ENCODE data around the gene ARG2.
A peak's percentile ranks its signal among the peaks of the same experiment; 100 is the strongest.

ARG2 gene

DNA sequence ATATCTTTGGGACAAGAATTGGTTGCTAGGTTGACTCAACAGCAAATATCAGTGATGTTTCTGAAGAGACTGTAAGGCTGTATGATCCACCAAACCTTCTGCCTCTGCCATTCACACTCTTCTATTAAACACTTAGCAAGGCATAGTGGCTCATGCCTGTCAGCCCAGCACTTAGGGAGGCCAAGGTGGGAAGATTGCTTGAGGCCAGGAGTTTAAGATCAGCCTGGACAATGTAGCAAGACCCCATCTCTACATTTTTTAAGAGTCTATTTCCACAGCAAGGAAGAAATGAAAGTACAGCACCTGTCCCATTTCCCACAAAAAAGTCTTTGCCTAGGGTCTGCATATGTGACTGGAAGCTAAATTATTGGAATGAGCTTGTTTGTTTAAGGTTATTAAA lies 7.8 kb downstream of the ARG2 start:
- in situ Hi-C loops (cut with HindIII; ENCODE audit: low pct_ligation_motif_present, low pct_unique_long_range_greater_than_20kb, low sequenced_read_pairs), result no loop called here
- no peak for DNase-seq

DNA sequence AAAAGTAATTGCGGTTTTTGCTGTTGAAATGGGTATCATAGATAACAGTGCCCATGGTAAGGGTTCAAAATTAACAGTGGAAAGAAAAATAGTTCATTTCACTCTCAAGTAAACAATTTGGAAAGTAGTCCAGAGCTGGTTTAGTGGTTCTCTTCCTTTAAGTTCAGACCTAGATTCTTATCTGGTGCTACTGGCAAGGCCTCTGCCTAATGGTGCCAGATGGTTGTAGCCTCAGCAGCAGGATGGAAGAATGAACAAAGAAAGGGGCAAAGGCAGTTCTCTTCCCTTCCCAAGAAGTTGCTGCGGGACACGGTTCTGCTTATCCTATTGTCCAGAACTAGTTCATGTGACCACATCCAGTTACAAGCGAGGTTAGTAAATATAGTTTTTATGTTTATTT lies 10.5 kb downstream of the ARG2 start:
- in situ Hi-C loops (cut with HindIII; ENCODE audit: low pct_ligation_motif_present, low pct_unique_long_range_greater_than_20kb, low sequenced_read_pairs), result no loop called here
- no peak for DNase-seq

- DNase-seq, result no peak
- in situ Hi-C loops (cut with HindIII; ENCODE audit: low pct_ligation_motif_present, low pct_unique_long_range_greater_than_20kb, low sequenced_read_pairs), result no loop called here
These were observed 11.2 kb downstream of the ARG2 start for GRCh38 chr14:67630938-67631337.

GRCh38 chr14:67633451-67634147 lies 13.9 kb downstream of the ARG2 start:
- in situ Hi-C loops (cut with HindIII; ENCODE audit: low pct_ligation_motif_present, low pct_unique_long_range_greater_than_20kb, low sequenced_read_pairs), result no loop called here
- DNase-seq, result no peak

- in situ Hi-C loops (cut with HindIII; ENCODE audit: low pct_ligation_motif_present, low pct_unique_long_range_greater_than_20kb, low sequenced_read_pairs), result no loop called here
- DNase-seq, result no peak
These were observed 16.7 kb downstream of the ARG2 start for GRCh38 chr14:67636361-67636919.

DNA sequence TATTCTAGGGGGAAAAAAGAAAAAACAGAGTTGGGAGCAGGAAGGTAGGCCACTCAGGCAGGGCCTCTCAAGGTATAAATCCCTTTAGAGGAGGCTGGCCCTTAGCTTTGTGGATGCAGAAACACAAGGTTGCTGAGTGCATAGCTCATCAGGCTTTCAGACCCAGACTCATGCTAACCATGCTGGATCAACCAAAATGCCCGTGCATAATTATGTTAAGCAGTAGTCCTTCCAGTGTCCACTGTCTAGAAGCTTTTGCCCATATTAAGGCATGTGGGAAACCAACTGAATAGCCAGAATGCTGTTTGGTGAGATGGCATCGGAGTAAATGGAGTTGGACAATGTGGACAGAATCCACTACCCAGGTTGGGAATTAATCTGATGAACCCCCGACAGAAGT lies 18.9 kb downstream of the ARG2 start:
- in situ Hi-C loops (cut with HindIII; ENCODE audit: low pct_ligation_motif_present, low pct_unique_long_range_greater_than_20kb, low sequenced_read_pairs), result no loop called here
- no peak for DNase-seq

DNA sequence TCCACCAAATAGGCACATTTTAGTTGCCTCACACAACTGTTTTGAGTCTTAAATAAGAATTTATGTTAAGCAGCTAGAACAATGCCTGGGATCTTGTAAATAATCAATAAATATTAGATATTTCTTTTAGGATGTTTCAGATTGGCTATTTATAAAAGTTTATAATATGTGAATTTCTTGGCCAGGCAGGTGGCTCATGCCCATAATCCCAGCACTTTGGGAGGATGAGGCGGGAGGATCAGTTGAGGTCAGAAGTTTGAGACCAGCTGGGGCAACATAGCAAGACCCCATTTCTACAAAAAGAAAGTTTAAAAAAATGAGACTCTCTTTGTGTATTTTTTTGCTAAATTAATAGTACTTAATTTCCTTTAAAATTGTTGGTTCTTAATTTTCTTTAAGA lies 21.8 kb downstream of the ARG2 start:
- in situ Hi-C loops (cut with HindIII; ENCODE audit: low pct_ligation_motif_present, low pct_unique_long_range_greater_than_20kb, low sequenced_read_pairs), result no loop called here
- no peak for DNase-seq

DNA sequence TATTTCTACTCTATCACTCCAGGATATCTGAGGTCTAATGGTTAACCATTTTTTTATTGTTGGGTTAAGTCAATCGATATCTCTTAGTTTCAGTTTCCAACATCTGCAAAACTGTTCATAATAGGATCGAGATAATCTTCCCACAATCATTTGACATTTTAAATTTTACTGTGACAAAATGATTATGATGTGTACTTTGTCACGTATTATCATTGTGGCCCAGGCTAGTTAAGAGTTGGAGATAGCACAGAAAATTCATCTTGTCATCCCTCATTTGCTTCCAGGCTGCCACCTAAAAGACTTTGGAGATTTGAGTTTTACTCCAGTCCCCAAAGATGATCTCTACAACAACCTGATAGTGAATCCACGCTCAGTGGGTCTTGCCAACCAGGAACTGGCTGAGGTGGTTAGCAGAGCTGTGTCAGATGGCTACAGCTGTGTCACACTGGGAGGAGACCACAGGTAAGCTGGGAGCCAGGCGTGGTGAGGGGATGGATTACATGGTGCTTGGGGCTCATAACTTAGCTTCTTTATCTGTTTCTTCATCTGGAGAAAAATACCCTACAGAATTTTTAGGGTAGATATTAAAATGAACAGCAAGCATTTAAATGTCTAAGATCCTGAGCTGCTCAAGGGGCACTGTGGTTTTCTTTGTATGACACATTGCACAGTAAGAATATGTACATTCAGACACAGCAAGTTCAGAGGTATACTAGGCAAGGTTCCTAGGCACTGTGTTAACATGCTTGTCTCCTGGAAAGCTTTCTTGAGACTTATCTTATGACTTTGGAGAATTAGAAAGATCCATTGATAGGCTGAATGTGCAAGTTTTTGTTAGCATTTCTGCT lies 22.4 kb downstream of the ARG2 start:
- DNase-seq, result no peak
- in situ Hi-C loops (cut with HindIII; ENCODE audit: low pct_ligation_motif_present, low pct_unique_long_range_greater_than_20kb, low sequenced_read_pairs), result no loop called here

DNA sequence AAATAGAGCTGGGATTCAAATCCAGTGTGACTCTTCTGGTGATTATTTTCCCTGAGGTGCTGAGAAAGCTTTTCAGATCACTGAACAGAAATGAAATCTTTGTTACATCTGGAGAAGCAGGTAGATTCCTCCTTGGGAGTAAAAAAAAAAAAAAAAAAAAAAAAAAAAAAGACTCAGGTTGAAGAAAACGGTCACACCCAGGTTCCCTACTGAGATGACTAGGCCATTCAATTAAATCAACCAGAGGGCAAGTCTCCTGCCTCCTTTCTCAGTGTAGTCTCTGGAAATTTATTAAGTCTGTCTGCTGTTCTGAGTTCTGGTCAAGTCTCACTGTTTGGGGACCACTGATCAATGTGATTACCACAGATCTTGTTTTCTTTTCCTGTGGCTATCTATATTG lies 24.0 kb downstream of the ARG2 start:
- DNase-seq, result no peak
- in situ Hi-C loops (cut with HindIII; ENCODE audit: low pct_ligation_motif_present, low pct_unique_long_range_greater_than_20kb, low sequenced_read_pairs), result no loop called here

- no peak for DNase-seq
- in situ Hi-C loops (cut with HindIII; ENCODE audit: low pct_ligation_motif_present, low pct_unique_long_range_greater_than_20kb, low sequenced_read_pairs), result no loop called here
These were observed 24.7 kb downstream of the ARG2 start for GRCh38 chr14:67644428-67644827.

GRCh38 chr14:67645414-67645813 lies 25.7 kb downstream of the ARG2 start:
- no peak for DNase-seq
- in situ Hi-C loops (cut with HindIII; ENCODE audit: low pct_ligation_motif_present, low pct_unique_long_range_greater_than_20kb, low sequenced_read_pairs), result no loop called here

DNA sequence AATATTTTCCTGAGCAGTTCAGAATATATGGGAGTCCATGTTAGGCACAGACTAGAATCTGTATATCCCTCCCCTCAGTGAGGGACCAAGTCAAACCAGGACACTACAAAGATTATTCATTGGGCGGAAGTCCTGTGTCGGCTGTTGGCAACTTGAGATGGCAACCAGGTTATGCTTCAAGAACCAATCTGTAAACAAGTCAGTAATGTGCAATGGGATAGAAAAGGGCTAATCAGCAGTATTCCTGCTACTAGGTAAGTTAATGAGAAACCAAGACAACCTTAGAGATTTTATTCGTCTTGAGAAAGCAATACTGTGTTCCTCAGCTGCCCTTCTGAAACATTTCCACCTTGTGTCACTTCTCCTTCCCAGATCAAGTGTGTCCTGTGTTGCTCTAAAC lies 26.4 kb downstream of the ARG2 start:
- in situ Hi-C loops (cut with HindIII; ENCODE audit: low pct_ligation_motif_present, low pct_unique_long_range_greater_than_20kb, low sequenced_read_pairs), result no loop called here

DNA sequence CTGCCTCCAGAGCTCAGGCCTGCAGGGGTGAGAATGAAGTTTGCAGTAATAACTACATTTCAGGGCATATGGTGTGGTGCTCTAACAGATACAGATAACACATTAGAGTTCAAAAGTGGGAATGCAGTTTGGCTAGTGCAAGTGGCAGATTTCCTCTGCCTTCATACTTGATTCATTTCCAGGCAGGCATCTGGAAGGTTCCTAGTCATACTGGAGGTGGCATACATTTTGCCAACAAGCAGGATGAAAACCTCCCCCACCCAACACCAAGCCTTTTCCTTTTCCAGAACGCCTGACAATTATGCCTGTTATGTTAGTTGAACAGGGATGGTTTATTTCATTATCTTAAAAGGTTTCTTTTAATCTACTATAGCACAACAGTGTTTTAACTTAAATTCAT lies 30.4 kb downstream of the ARG2 start:
- in situ Hi-C loops (cut with HindIII; ENCODE audit: low pct_ligation_motif_present, low pct_unique_long_range_greater_than_20kb, low sequenced_read_pairs), result no loop called here
- no peak for DNase-seq

More for the DNA sequence above, 26.4 kb downstream of the ARG2 start:
- no peak for DNase-seq

GRCh38 chr14:67650694-67651093 lies 31.0 kb downstream of the ARG2 start:
- in situ Hi-C loops (cut with HindIII; ENCODE audit: low pct_ligation_motif_present, low pct_unique_long_range_greater_than_20kb, low sequenced_read_pairs), result no loop called here
- no peak for DNase-seq

DNA sequence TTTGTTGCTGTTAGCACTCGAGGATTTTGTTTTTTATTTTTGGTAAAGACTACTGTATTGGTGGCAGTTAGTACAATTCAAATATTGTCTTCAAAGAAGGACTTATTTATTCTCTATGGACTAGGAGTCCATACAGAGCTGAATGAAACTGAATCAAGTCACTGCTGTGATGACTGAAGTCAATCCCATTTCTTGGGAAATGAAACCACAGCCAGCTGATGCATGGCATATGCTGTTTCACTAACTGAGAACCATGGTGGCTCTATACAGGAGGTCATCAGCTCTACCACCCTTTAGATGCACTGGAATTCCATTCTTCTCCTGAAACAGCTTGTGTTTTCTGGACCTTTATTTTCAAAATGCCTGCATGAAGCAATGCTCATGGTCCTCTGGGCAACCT lies 32.5 kb downstream of the ARG2 start:
- in situ Hi-C loops (cut with HindIII; ENCODE audit: low pct_ligation_motif_present, low pct_unique_long_range_greater_than_20kb, low sequenced_read_pairs), result no loop called here

GRCh38 chr14:67653651-67654280 lies 34.0 kb downstream of the ARG2 start:
- in situ Hi-C loops (cut with HindIII; ENCODE audit: low pct_ligation_motif_present, low pct_unique_long_range_greater_than_20kb, low sequenced_read_pairs), result no loop called here
- DNase-seq, result no peak

More for the DNA sequence above, 32.5 kb downstream of the ARG2 start:
- DNase-seq, result no peak

DNA sequence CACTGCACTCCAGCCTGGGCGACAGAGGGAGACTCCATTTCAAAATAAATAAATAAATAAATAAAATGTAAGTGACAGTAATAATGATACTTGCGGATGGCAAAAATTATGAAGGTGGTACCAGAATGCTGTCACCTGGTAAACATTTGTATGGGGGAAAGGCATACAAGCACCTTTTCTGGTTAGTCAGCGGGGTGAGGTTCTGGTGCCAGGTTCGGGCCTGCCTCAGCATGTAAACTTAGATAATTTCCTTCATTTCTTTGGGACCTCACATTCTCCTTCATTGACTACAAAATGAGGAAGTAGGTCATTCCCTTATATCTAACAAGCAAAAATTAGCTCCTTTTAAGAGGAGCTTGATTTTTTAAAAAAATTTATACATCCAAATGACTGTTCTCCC lies 43.9 kb downstream of the ARG2 start:
- in situ Hi-C loops (cut with HindIII; ENCODE audit: low pct_ligation_motif_present, low pct_unique_long_range_greater_than_20kb, low sequenced_read_pairs), result no loop called here
- no peak for DNase-seq

- DNase-seq, result no peak
- in situ Hi-C loops (cut with HindIII; ENCODE audit: low pct_ligation_motif_present, low pct_unique_long_range_greater_than_20kb, low sequenced_read_pairs), result no loop called here
These were observed 46.1 kb downstream of the ARG2 start for GRCh38 chr14:67665868-67666267.

- peak; percentile 56 for DNase-seq
- in situ Hi-C loops (cut with HindIII; ENCODE audit: low pct_ligation_motif_present, low pct_unique_long_range_greater_than_20kb, low sequenced_read_pairs), result no loop called here
These were observed 47.2 kb downstream of the ARG2 start for GRCh38 chr14:67666750-67667449.

All from ACHN (cell line).